Pancreas (tissue), 10 donors: ENCODE data around the gene THSD7B. TPM values are rescaled to one million over a fixed set of nuclear protein-coding genes. Genes with fewer than 3 reads are reported as not detected.

Experiments
- ATAC-seq, 4 donors: fragments of 200-7000 bp; cut with Tn5 transposase; one replicate each; pipeline versions ENCODE4 v1.8.0 to v1.9.1; 2020; ENCODE audit warnings: mild to moderate bottlenecking in 4 of 4, moderate library complexity in 4 of 4
- DNase-seq, 6 donors: peaks; one replicate each; pipeline ENCODE4 v3.0.0-alpha.2; 2020
- FAIRE-seq: peaks from 2 replicates; lab custom pipeline; 2012; peaks lifted over from hg19 to GRCh38; lab: Jason Lieb, UNC
- H3K27ac ChIP-seq, 4 donors: fragments of 200-600 bp; sonication (generic); 1 replicate in 3 of 4; 2 replicates in 1 of 4; pipeline versions ENCODE4 v1.5.0 to v1.8.0; 2020
- H3K27me3 ChIP-seq, 4 donors: fragments of 200-600 bp; one replicate each; pipeline ENCODE4 v1.8.0; 2021
- H3K36me3 ChIP-seq, 3 donors: fragments of 200-600 bp; sonication (generic) in 1 of 3; one replicate each; pipeline versions ENCODE4 v1.5.0 to v1.8.0; 2020 to 2021
- H3K4me1 ChIP-seq, 3 donors: fragments of 200-600 bp; one replicate each; pipeline ENCODE4 v1.8.0; 2021
- H3K4me3 ChIP-seq, 4 donors: fragments of 200-600 bp; sonication (generic) in 2 of 4; one replicate each; pipeline versions ENCODE4 v1.5.0 to v1.8.0; 2020 to 2021
- H3K9me3 ChIP-seq, 4 donors: fragments of 200-600 bp; one replicate each; pipeline ENCODE4 v1.8.0; 2021
- WGBS, 2 donors: extraction: QIAGEN DNeasy Blood & Tissue Kit; methylation state at CpG; one replicate each; pipeline ENCODE4 v1.1.7; 2013; 5-methylcytosine and 5-hydroxymethylcytosine counted together
- intact Hi-C, 3 donors: fragments of 100-400 bp; cut with DNase I; formaldehyde crosslinking; loops; one replicate each; pipeline versions ENCODE4 v1.11.1 to v1.14.2; 2022
- polyA plus RNA-seq, 2 donors: library from polyadenylated mRNA; stranded (reverse); fragments of 200-250 nt; gene quantifications; one replicate each; pipeline ENCODE4 v1.2.3, GENCODE V29; 2013
- total RNA-seq, 6 donors: library from RNA; stranded (reverse); fragmentation: NEBNext Ultra II Directional in 4 of 6; extraction: Animal tissue kit (Norgen Biotek cat#: 25700) in 4 of 6; gene quantifications; one replicate each; pipeline versions ENCODE4 v1.2.1 to v1.2.4, GENCODE V29; 2021 to 2023
- TF ChIP-seq, protein P1 (sequence below), 4 donors: fragments of 200-600 bp; sonication (generic) in 3 of 4; IDR thresholded peaks; one replicate each; pipeline versions ENCODE4 v1.5.0 to v1.8.0; 2021; ENCODE audit warnings: antibody characterized with exemption in 4 of 4
- donor health status: healthy with polysubstance abuse.
- donor health status: DM: no; HTN: no; CAD: no; lungs with moderate emphysema.
- donor health status: DM: no; HTN: no; CAD: no.
- donor health status: control.
- donor health status: control.
- donor health status: Bipolar disorder and iron deficiency.
- donor health status: DM: yes; HTN: yes; CAD: no.
- donor health status: DM: no; HTN: no; CAD: no.
- donor health status: DM: no; HTN: no; CAD: no.
- donor health status: DM: yes; HTN: yes; CAD: no.

THSD7B gene
- total and polyA plus RNA-seq, 8 donors = 0.02 to 0.18 (median 0.07) TPM; not detected in 4

- Histone ChIP-seq H3K4me3 (no peak overlapping the region), H3K27ac (no peak overlapping the region), H3K36me3 (no peaks in the 10 kb centered on the region), H3K4me1 (no peaks in the 10 kb centered on the region), H3K9me3 (no peaks in the 10 kb centered on the region), H3K27me3 (no peaks in the 10 kb centered on the region)
- intact Hi-C loops = no loop called here
- TF ChIP-seq, protein P1, sequence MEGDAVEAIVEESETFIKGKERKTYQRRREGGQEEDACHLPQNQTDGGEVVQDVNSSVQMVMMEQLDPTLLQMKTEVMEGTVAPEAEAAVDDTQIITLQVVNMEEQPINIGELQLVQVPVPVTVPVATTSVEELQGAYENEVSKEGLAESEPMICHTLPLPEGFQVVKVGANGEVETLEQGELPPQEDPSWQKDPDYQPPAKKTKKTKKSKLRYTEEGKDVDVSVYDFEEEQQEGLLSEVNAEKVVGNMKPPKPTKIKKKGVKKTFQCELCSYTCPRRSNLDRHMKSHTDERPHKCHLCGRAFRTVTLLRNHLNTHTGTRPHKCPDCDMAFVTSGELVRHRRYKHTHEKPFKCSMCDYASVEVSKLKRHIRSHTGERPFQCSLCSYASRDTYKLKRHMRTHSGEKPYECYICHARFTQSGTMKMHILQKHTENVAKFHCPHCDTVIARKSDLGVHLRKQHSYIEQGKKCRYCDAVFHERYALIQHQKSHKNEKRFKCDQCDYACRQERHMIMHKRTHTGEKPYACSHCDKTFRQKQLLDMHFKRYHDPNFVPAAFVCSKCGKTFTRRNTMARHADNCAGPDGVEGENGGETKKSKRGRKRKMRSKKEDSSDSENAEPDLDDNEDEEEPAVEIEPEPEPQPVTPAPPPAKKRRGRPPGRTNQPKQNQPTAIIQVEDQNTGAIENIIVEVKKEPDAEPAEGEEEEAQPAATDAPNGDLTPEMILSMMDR (IDR thresholded peaks at IDR 0.05) = no peak
- ATAC-seq = no peak
- no peak for DNase-seq
- no peak for FAIRE-seq
- WGBS, 2 donors = 51 to 67% methylated on average over 1 of the region's 1 CpG
These were observed 490.6 kb downstream of the THSD7B start for GRCh38 chr2:137255990-137256389.

DNA sequence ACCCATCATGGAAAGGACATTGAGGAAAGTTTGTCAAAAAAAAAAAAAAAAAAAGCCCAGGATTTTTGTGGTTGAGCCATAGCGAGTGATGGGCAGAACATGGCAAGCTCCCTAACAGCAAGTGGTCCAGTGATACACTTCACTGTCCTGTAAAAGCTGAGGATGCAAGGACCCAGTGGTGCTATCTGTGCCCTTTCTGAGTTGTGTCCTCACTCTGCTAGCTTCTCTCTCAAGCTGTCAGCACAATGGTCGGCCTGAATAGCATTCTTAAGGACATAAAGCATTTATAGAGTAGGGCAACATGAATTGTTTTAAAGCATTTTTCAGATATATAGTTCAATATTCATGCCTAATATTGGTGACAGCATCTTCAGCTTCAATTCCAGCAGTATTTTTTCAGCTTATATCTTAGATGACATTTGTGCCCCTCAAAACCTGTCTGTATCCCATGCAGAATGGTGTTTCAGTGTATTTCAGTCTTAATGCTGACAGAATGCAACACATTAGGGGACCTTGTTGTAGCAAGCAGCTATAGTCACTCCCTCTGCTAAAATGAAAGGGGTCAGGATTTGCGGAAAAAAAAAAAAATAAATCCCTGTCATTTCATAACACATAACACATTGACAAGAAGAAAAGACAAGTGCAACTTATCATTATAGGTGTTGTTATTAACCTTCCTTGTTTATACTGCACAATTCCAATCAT lies 496.7 kb downstream of the THSD7B start:
- no peaks in the 10 kb centered on the region for H3K27me3 ChIP-seq
- H3K4me3 ChIP-seq = no peak overlapping the region
- intact Hi-C loops = no loop called here
- FAIRE-seq = no peak
- H3K9me3 ChIP-seq = no peaks in the 10 kb centered on the region
- H3K4me1 ChIP-seq = no peaks in the 10 kb centered on the region
- 61 to 64% methylated on average over 3 of the region's 3 CpGs for WGBS, 2 donors
- H3K36me3 ChIP-seq = no peaks in the 10 kb centered on the region
- ATAC-seq = no peak
- H3K27ac ChIP-seq = no peak overlapping the region
- DNase-seq = no peak
- TF ChIP-seq, protein P1 (IDR thresholded peaks at IDR 0.05) = no peak

DNA sequence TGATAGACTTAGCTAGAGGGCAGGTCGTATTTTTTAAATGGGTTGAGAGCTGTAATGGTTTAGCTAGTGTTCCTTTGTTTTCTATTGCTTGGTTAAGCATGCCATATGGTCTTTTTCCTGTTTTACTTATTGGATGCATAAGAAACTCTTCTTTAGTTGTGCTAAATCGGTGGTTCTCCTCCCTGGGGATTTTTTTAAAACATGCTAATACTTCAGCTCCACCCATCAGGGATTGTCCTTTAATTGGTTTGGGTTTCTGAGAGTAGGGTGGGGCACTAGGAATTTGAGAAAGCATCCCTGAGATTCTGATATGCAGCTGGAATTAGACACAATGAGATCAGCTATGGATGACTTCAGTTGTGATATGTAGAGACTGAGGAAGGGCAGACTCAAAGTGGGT lies 497.2 kb downstream of the THSD7B start:
- H3K36me3 ChIP-seq = no peaks in the 10 kb centered on the region
- FAIRE-seq (no peak), ATAC-seq (no peak), DNase-seq (no peak)
- H3K9me3 ChIP-seq = no peaks in the 10 kb centered on the region
- H3K27me3 ChIP-seq = no peaks in the 10 kb centered on the region
- H3K4me1 ChIP-seq = no peaks in the 10 kb centered on the region
- intact Hi-C loops = no loop called here
- H3K4me3 ChIP-seq = no peak overlapping the region
- TF ChIP-seq, protein P1 (IDR thresholded peaks at IDR 0.05) = no peak
- no peak overlapping the region for H3K27ac ChIP-seq
- WGBS, 2 donors = 16 to 18% methylated on average over 2 of the region's 2 CpGs

DNA sequence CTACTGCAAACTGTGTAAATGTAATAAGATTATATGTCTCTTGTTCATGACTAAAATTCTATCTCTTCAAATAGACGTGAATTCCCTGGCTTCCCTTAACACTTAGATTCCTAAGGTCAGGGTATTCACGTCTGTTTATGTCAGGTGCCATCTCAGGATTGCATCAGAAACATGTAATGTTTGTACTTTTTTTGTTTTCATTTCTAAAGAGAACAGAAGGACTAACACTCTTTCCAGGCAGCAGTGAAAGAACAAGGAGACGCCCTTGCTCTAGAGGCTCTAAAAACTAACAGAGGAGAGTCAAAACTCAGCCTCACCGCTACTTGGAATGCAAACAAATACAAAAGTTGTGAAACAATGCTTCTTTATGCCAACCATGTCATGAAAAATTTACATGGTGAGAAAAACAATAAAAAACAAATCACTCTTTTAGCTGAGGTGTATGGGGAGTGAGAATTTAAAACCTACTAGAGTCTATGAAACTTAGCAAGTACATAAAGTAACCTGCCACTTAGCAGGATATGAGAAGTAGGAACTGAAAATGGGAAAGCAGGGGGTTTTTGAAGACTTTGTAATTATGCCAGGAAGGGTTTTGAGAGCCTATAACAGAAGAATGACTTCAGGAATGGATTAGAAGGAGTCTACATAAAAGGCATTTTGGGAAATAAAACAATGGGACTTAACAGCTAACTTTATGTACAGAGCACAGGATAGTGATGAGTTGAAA lies 522.7 kb downstream of the THSD7B start:
- no peak for FAIRE-seq
- TF ChIP-seq, protein P1 (IDR thresholded peaks at IDR 0.05) = no peak
- no peaks in the 10 kb centered on the region for H3K36me3 ChIP-seq

More for the DNA sequence above, 522.7 kb downstream of the THSD7B start:
- whole genome bisulfite sequencing, 2 donors = 14 to 16% methylated on average over 4 of the region's 4 CpGs
- no peaks in the 10 kb centered on the region for H3K9me3 ChIP-seq
- H3K4me3 ChIP-seq = no peak overlapping the region
- no peak overlapping the region for H3K27ac ChIP-seq
- DNase-seq (no peak), ATAC-seq (no peak)
- no peaks in the 10 kb centered on the region for H3K4me1 ChIP-seq
- intact Hi-C loops = no loop called here
- H3K27me3 ChIP-seq = no peaks in the 10 kb centered on the region
